ENCODE results near the gene GAP43. TPM values are rescaled to one million over a fixed set of nuclear protein-coding genes. Genes with fewer than 3 reads are reported as not detected.

GAP43 gene
- total RNA-seq, 1 donor from 2014 or later, result 42.9 TPM

DNA sequence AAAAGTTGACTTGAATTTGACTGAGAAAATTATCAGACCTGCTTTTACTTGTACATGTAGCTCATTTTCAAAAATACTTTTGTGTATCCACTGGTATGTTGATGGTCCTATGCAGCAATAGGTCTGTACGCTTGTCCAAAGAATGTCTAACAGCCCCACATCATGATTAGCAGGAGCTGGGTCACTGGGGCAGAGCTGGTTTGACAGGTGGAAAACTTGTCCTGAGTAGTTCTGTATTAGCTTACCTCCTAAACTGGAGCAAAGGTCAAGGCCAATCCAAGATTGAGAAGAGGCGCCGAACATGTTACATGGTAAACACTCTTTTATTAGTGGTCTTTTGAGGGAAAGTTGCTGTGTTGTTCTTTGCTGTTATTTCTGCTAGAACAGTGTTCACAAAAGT is 50.6 kb downstream of the GAP43 start:
- peaks cover 7% of the 10 kb centered on the region for H3K36me3 Mint-ChIP-seq (ENCODE audit: low read depth)

DNA sequence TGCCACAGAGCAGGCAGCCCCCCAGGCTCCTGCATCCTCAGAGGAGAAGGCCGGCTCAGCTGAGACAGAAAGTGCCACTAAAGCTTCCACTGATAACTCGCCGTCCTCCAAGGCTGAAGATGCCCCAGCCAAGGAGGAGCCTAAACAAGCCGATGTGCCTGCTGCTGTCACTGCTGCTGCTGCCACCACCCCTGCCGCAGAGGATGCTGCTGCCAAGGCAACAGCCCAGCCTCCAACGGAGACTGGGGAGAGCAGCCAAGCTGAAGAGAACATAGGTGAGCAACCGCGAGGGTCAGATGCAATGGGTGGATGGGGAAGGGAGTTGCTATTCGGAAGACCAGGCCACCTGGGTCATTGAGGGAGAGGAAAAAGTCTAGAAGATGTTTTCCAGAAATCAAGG is 53.0 kb downstream of the GAP43 start:
- no peak overlapping the region for H3K27ac Mint-ChIP-seq (ENCODE audit: unreplicated experiment)

More for the DNA sequence above, 50.6 kb downstream of the GAP43 start:
- H3K27ac Mint-ChIP-seq (ENCODE audit: unreplicated experiment), result peak overlapping the region; percentile 6
- no peak for DNase-seq (ENCODE audit: low read depth, low spot score)
- TF ChIP-seq, protein P1, sequence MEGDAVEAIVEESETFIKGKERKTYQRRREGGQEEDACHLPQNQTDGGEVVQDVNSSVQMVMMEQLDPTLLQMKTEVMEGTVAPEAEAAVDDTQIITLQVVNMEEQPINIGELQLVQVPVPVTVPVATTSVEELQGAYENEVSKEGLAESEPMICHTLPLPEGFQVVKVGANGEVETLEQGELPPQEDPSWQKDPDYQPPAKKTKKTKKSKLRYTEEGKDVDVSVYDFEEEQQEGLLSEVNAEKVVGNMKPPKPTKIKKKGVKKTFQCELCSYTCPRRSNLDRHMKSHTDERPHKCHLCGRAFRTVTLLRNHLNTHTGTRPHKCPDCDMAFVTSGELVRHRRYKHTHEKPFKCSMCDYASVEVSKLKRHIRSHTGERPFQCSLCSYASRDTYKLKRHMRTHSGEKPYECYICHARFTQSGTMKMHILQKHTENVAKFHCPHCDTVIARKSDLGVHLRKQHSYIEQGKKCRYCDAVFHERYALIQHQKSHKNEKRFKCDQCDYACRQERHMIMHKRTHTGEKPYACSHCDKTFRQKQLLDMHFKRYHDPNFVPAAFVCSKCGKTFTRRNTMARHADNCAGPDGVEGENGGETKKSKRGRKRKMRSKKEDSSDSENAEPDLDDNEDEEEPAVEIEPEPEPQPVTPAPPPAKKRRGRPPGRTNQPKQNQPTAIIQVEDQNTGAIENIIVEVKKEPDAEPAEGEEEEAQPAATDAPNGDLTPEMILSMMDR (conservative IDR thresholded peaks at IDR 0.05), result no peak
- peaks cover 10% of the 10 kb centered on the region for H3K9me3 Mint-ChIP-seq
- H3K4me1 Mint-ChIP-seq, result peaks cover 7% of the 10 kb centered on the region
- no peaks in the 10 kb centered on the region for H3K27me3 Mint-ChIP-seq (ENCODE audit: low read depth)
- no peak overlapping the region for H3K4me3 Mint-ChIP-seq

DNA sequence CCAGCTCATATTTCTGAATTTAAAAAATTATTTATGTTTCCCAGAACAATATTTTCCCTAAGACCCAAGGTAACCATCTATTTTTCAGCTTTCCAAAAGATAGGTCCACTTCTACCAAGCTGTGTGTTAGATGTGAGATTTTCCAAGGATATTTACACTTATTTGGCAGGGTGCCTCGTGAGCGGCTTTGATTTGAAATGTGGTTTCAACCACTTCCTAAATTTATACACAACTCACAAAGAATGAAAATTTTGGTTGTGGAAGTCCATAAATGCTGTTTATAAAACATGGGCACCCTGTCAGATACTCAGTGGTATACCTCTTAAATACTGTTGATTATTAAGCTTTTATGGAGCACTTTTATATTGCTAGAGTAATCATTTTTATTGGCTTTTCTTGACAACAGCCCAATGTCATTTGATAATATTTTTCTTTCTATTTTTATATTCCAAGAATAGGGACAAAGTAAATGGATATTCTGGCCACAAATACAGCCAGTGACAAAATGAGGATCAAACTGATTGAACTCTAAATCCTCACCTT is 57.6 kb downstream of the GAP43 start:
- Mint-ChIP-seq H3K4me3 (no peak overlapping the region), H3K36me3 (ENCODE audit: low read depth) (peaks cover 9% of the 10 kb centered on the region), H3K4me1 (no peaks in the 10 kb centered on the region)

More for the DNA sequence above, 53.0 kb downstream of the GAP43 start:
- Mint-ChIP-seq H3K36me3 (ENCODE audit: low read depth) (peaks cover 9% of the 10 kb centered on the region), H3K27me3 (ENCODE audit: low read depth) (no peaks in the 10 kb centered on the region), H3K9me3 (peaks cover 10% of the 10 kb centered on the region), H3K4me3 (no peak overlapping the region), H3K4me1 (peaks cover 7% of the 10 kb centered on the region)
- no peak for DNase-seq (ENCODE audit: low read depth, low spot score)
- TF ChIP-seq, protein P1 (conservative IDR thresholded peaks at IDR 0.05), result no peak

DNA sequence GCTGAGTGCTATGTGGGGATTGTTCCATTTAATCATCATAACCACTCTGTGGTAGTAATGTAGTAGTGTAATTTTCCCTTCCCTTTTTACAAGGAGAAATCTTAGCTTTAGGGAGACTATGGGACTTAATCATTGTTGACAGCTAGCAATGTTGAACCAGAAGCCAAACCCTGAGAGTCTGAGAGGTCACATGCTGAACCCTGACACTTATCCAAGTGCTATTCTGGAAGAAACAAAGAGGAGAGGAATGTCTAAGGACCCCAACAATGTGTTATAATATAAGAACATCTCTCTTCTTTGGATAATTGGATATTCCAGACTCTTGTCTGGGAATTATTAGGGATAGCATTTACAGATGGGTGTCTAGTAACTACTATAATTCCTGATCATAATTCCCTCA is 58.4 kb downstream of the GAP43 start:
- no peaks in the 10 kb centered on the region for H3K27me3 Mint-ChIP-seq (ENCODE audit: low read depth)
- peaks cover 2% of the 10 kb centered on the region for H3K9me3 Mint-ChIP-seq
- no peak for DNase-seq (ENCODE audit: low read depth, low spot score)
- TF ChIP-seq, protein P1 (conservative IDR thresholded peaks at IDR 0.05), result no peak
- H3K27ac Mint-ChIP-seq (ENCODE audit: unreplicated experiment), result no peak overlapping the region
- H3K4me3 Mint-ChIP-seq, result no peak overlapping the region
- no peaks in the 10 kb centered on the region for H3K4me1 Mint-ChIP-seq
- H3K36me3 Mint-ChIP-seq (ENCODE audit: low read depth), result peaks cover 9% of the 10 kb centered on the region

More for the DNA sequence above, 57.6 kb downstream of the GAP43 start:
- no peak for DNase-seq (ENCODE audit: low read depth, low spot score)
- TF ChIP-seq, protein P1 (conservative IDR thresholded peaks at IDR 0.05), result no peak
- Mint-ChIP-seq H3K27ac (ENCODE audit: unreplicated experiment) (no peak overlapping the region), H3K9me3 (peaks cover 4% of the 10 kb centered on the region), H3K27me3 (ENCODE audit: low read depth) (no peaks in the 10 kb centered on the region)

DNA sequence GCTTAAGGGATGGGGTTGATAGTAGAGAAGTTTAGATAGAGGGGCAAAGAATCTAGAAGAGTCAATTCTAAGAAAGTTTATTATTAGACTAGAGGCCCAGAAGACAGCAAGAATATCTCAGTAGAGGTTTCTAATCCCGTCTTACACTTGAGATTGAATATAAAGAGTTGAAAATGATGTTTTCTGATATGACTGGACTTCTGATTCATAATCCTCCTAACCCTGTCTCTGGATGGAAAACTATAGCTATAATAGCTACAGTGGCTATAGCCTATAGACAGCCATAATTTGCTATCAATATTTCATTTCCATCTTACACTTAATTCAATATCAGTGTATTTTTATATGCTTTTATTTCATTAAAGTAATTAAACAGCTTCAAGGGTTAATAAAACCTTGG is 60.0 kb downstream of the GAP43 start:
- no peak for DNase-seq (ENCODE audit: low read depth, low spot score)
- H3K27ac Mint-ChIP-seq (ENCODE audit: unreplicated experiment), result no peak overlapping the region
- TF ChIP-seq, protein P1 (conservative IDR thresholded peaks at IDR 0.05), result no peak
- no peaks in the 10 kb centered on the region for H3K27me3 Mint-ChIP-seq (ENCODE audit: low read depth)
- peaks cover 5% of the 10 kb centered on the region for H3K36me3 Mint-ChIP-seq (ENCODE audit: low read depth)
- no peaks in the 10 kb centered on the region for H3K9me3 Mint-ChIP-seq
- no peaks in the 10 kb centered on the region for H3K4me1 Mint-ChIP-seq
- no peak overlapping the region for H3K4me3 Mint-ChIP-seq

Data from neural crest cell (in vitro differentiated cells).